Sigmoid colon (tissue), 7 donors: ENCODE data around the gene PIK3CB. TPM values are rescaled to one million over a fixed set of nuclear protein-coding genes. Genes with fewer than 3 reads are reported as not detected.

ENCODE experiments used
- DNase-seq: peaks from one replicate; pipeline ENCODE4 v3.0.0-alpha.2; 2019
- H3K27ac ChIP-seq, 4 donors: fragments of 200-600 bp; sonication (generic); one replicate each; pipeline ENCODE4 v1.5.1; 2016 to 2019; ENCODE audit warnings: mild to moderate bottlenecking in 1 of 4
- H3K27me3 ChIP-seq, 3 donors: fragments of 200-600 bp; sonication (generic); one replicate each; pipeline ENCODE4 v1.5.1; 2019; ENCODE audit warnings: mild to moderate bottlenecking in 1 of 3
- H3K36me3 ChIP-seq, 4 donors: fragments of 200-600 bp; sonication (generic); one replicate each; pipeline ENCODE4 v1.5.1; 2016 to 2019
- H3K4me1 ChIP-seq, 4 donors: fragments of 200-600 bp; sonication (generic); one replicate each; pipeline ENCODE4 v1.5.1; 2017 to 2019
- H3K4me3 ChIP-seq, 4 donors: fragments of 200-600 bp; sonication (generic); one replicate each; pipeline ENCODE4 v1.5.1; 2017 to 2019; ENCODE audit warnings: mild to moderate bottlenecking in 2 of 4, moderate library complexity in 1 of 4
- H3K9me3 ChIP-seq, 4 donors: fragments of 200-600 bp in 3 of 4; sonication (generic) in 3 of 4; one replicate each; pipeline versions ENCODE4 v1.5.1 to v1.6.1; 2013 to 2019
- CTCF ChIP-seq, 4 experiments: fragments of 450-650 bp in 3 of 4; fragments of 200-600 bp in 1 of 4; IDR thresholded peaks; one replicate each; pipeline ENCODE4 v1.5.1; 2016 to 2019; ENCODE audit warnings: antibody characterized with exemption in 4 of 4, mild to moderate bottlenecking in 3 of 4, moderate library complexity in 2 of 4
- EP300 ChIP-seq, 4 donors: sonication (generic); formaldehyde crosslinking; IDR thresholded peaks; one replicate each; pipeline ENCODE4 v1.6.1; 2017; ENCODE audit warnings: antibody characterized with exemption in 4 of 4
- POLR2A ChIP-seq, 2 donors: fragments of 450-650 bp; IDR thresholded peaks; one replicate each; pipeline ENCODE4 v1.6.1; 2016; ENCODE audit warnings: antibody characterized with exemption in 2 of 2, mild to moderate bottlenecking in 2 of 2, moderate library complexity in 2 of 2
- POLR2AphosphoS5 ChIP-seq, 4 donors: sonication (generic); formaldehyde crosslinking; IDR thresholded peaks; one replicate each; pipeline ENCODE4 v1.6.1; 2017; ENCODE audit warnings: antibody characterized with exemption in 4 of 4
- WGBS, 2 donors: extraction: QIAGEN DNeasy Blood & Tissue Kit; methylation state at CpG; one replicate each; pipeline ENCODE4 v1.1.7; 2013; 5-methylcytosine and 5-hydroxymethylcytosine counted together
- intact Hi-C: fragments of 100-400 bp; cut with DNase I; formaldehyde crosslinking; loops from one replicate; pipeline ENCODE4 v1.15.1; 2023
- polyA plus RNA-seq, 3 donors: library from polyadenylated mRNA; stranded (reverse); fragments of 200-250 nt; gene quantifications; one replicate each; pipeline ENCODE4 v1.2.3, GENCODE V29; 2013
- total RNA-seq, 4 donors: library from RNA; depleted of rRNA; stranded (reverse); fragments of >200 nt; gene quantifications; one replicate each; pipeline ENCODE4 v1.1.0, GENCODE V29; 2016
- donor health status: healthy with polysubstance abuse.
- donor health status: Bipolar disorder and iron deficiency.
- donor health status: healthy.

PIK3CB gene
- total and polyA plus RNA-seq, 7 donors = 17.4 to 29.5 (median 22.0) TPM

GRCh38 chr3:138861798-138862197 lies 27.1 kb upstream of the PIK3CB start:
- H3K9me3 ChIP-seq = no peaks in the 10 kb centered on the region
- 85 to 92% methylated on average over 5 of the region's 5 CpGs for WGBS, 2 donors
- no peaks in the 10 kb centered on the region for H3K27me3 ChIP-seq
- TF ChIP-seq POLR2A (IDR thresholded peaks at IDR 0.05) = no peak
- TF ChIP-seq EP300 (IDR thresholded peaks at IDR 0.05) = no peak
- TF ChIP-seq POLR2AphosphoS5 (IDR thresholded peaks at IDR 0.05) = no peak
- TF ChIP-seq CTCF (IDR thresholded peaks at IDR 0.05) = no peak
- H3K36me3 ChIP-seq = no peaks in the 10 kb centered on the region
- DNase-seq = no peak
- H3K4me1 ChIP-seq = peaks cover 0 to 11% (median 4%) of the 10 kb centered on the region in 4 donors
- intact Hi-C loops = no loop called here
- no peak overlapping the region for H3K4me3 ChIP-seq
- H3K27ac ChIP-seq = no peak overlapping the region

GRCh38 chr3:138856799-138857198 lies 22.1 kb upstream of the PIK3CB start:
- H3K27me3 ChIP-seq = no peaks in the 10 kb centered on the region
- no peak for DNase-seq
- H3K9me3 ChIP-seq = no peaks in the 10 kb centered on the region
- H3K36me3 ChIP-seq = no peaks in the 10 kb centered on the region
- H3K27ac ChIP-seq = no peak overlapping the region
- no peak for TF ChIP-seq EP300 (IDR thresholded peaks at IDR 0.05)
- no peak for TF ChIP-seq CTCF (IDR thresholded peaks at IDR 0.05)
- no peak for TF ChIP-seq POLR2AphosphoS5 (IDR thresholded peaks at IDR 0.05)
- TF ChIP-seq POLR2A (IDR thresholded peaks at IDR 0.05) = no peak
- H3K4me1 ChIP-seq = no peaks in the 10 kb centered on the region
- intact Hi-C loops = no loop called here
- no peak overlapping the region for H3K4me3 ChIP-seq
- 92 to 94% methylated on average over 3 of the region's 3 CpGs for WGBS, 2 donors

- WGBS, 2 donors = 95% methylated on average over 7 of the region's 7 CpGs
- Histone ChIP-seq H3K9me3 (no peaks in the 10 kb centered on the region), H3K4me1 (no peaks in the 10 kb centered on the region), H3K4me3 (no peak overlapping the region), H3K27me3 (no peaks in the 10 kb centered on the region), H3K36me3 (no peaks in the 10 kb centered on the region), H3K27ac (no peak overlapping the region)
- TF ChIP-seq POLR2A (IDR thresholded peaks at IDR 0.05) = no peak
- intact Hi-C loops = no loop called here
- no peak for DNase-seq
These were observed 20.2 kb upstream of the PIK3CB start for GRCh38 chr3:138854940-138855339.

GRCh38 chr3:138854204-138854603 lies 19.5 kb upstream of the PIK3CB start:
- intact Hi-C loops = no loop called here
- Histone ChIP-seq H3K27ac (no peak overlapping the region), H3K9me3 (no peaks in the 10 kb centered on the region), H3K4me1 (no peaks in the 10 kb centered on the region), H3K36me3 (no peaks in the 10 kb centered on the region), H3K27me3 (no peaks in the 10 kb centered on the region), H3K4me3 (no peak overlapping the region)
- WGBS, 2 donors = 69 to 90% methylated on average over 3 of the region's 3 CpGs
- TF ChIP-seq POLR2AphosphoS5 (IDR thresholded peaks at IDR 0.05) = no peak
- no peak for TF ChIP-seq CTCF (IDR thresholded peaks at IDR 0.05)
- no peak for DNase-seq

- Histone ChIP-seq H3K27ac (no peak overlapping the region), H3K36me3 (no peaks in the 10 kb centered on the region), H3K27me3 (no peaks in the 10 kb centered on the region), H3K4me1 (no peaks in the 10 kb centered on the region), H3K9me3 (no peaks in the 10 kb centered on the region), H3K4me3 (no peak overlapping the region)
- WGBS, 2 donors = 81 to 89% methylated on average over 3 of the region's 3 CpGs
- TF ChIP-seq CTCF (IDR thresholded peaks at IDR 0.05) (no peak), EP300 (IDR thresholded peaks at IDR 0.05) (no peak), POLR2A (IDR thresholded peaks at IDR 0.05) (no peak), POLR2AphosphoS5 (IDR thresholded peaks at IDR 0.05) (no peak)
- no peak for DNase-seq
- intact Hi-C loops = no loop called here
These were observed 15.4 kb upstream of the PIK3CB start for GRCh38 chr3:138850151-138850550.
